Fibroblast of the aortic adventitia (primary cell): ENCODE data around the gene LBHD1. TPM values are rescaled to one million over a fixed set of nuclear protein-coding genes. Genes with fewer than 3 reads are reported as not detected.

Experiments used
- DNase-seq: peaks from one replicate; pipeline ENCODE4 v3.0.0-alpha.2; 2010; ENCODE audit warnings: low read depth
- H3K4me3 ChIP-seq: 2 replicates; pipeline ENCODE4 v1.5.1; 2011; ENCODE audit warnings: low read depth, mild to moderate bottlenecking, control low read depth, low read length, moderate library complexity
- total RNA-seq: library from RNA; depleted of rRNA; stranded (reverse); fragments of >200 nt; gene quantifications from 2 replicates; pipeline ENCODE4 v1.2.3, GENCODE V29; 2012; ENCODE audit warnings: low replicate concordance
- TF ChIP-seq, protein P1 (sequence below): IDR thresholded peaks from 2 replicates; pipeline ENCODE4 v1.5.1; 2011; ENCODE audit warnings: mild to moderate bottlenecking, low read length, control low read depth, inconsistent platforms; ENCODE audit not compliant: insufficient read depth

LBHD1 gene
- total RNA-seq, 1 donor: 4.5 TPM

DNA sequence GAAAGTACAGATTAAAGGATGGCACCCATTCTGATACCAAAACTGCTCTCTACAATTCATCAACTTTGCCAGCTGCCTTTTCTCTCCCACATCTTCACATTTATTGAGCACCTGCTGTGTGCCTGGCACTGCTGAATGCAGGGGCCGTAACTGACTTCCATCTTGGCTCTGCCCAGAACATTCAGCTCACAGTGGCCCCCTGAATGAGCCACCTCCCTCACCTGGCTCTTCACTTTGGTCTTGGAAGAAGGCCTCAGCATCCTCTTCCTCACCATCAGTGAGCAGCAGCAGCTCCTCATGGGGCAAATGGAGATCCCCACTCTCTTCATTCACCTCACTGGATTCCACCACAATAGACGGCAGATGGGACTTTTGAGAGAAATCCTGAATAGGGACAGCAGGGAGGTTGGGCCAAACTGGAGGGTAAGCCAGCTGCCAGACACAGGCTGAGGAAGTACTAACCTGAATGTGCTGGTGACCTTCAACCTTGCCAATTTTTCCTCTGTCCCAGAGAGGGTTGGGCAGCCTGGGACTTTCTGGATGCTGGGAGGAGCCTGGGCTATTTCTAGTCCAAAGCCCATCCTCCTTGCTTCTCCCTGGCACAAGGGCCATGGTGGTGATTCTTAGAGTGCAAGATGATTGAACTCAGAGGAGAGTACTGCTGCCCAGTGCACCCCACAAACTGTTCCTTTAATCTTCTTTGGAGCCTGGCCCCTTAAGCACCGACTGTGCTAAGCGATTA, 2.5 kb downstream of the LBHD1 start:
- H3K4me3 ChIP-seq: no peak overlapping the region
- DNase-seq: no peak
- TF ChIP-seq, protein P1, sequence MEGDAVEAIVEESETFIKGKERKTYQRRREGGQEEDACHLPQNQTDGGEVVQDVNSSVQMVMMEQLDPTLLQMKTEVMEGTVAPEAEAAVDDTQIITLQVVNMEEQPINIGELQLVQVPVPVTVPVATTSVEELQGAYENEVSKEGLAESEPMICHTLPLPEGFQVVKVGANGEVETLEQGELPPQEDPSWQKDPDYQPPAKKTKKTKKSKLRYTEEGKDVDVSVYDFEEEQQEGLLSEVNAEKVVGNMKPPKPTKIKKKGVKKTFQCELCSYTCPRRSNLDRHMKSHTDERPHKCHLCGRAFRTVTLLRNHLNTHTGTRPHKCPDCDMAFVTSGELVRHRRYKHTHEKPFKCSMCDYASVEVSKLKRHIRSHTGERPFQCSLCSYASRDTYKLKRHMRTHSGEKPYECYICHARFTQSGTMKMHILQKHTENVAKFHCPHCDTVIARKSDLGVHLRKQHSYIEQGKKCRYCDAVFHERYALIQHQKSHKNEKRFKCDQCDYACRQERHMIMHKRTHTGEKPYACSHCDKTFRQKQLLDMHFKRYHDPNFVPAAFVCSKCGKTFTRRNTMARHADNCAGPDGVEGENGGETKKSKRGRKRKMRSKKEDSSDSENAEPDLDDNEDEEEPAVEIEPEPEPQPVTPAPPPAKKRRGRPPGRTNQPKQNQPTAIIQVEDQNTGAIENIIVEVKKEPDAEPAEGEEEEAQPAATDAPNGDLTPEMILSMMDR: no peak

DNA sequence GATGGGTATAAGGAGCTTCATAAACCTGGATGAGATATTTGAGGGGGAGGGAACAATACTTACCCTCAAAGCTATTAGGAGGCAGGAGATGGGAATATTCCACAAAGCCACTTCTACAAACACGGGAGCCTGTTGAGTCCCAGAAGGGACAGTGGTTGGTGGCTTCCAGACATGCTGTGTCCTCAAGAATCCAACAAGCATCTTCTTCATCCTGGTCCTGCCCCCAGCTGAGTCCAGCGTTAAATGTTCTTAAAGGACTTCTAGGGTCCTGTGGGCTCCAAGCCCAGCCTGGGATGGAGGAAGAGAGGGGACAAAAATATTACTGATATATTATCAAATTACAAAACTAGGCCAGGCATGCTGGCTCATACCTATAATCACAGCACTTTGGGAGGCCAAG, 4.6 kb downstream of the LBHD1 start:
- TF ChIP-seq, protein P1: no peak
- DNase-seq: no peak
- peak overlapping the region; percentile 97 for H3K4me3 ChIP-seq

DNA sequence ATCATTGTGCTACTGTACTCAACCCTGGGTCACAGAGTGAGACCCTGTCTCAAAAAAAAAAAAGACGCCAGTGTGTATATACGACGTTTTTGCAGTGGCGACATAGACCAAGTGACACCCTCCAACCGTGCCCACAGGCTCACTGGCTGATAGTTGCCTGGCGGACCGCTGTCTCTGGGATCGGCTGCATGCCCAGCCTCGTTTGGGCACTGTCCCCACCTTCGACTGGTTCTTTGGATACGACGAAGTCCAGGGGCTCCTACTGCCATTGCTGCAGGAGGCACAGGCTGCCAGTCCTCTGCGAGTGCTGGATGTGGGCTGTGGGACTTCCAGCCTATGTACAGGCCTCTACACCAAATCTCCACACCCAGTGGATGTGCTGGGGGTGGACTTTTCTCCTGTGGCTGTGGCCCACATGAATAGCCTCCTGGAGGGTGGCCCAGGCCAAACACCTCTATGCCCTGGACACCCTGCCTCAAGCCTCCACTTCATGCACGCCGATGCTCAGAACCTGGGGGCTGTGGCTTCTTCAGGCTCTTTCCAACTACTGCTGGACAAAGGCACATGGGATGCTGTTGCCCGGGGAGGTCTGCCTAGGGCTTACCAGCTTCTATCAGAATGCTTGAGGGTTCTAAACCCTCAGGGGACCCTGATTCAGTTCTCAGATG, 5.7 kb downstream of the LBHD1 start:
- H3K4me3 ChIP-seq: peak overlapping the region; percentile 97
- no peak for DNase-seq
- TF ChIP-seq, protein P1: no peak

DNA sequence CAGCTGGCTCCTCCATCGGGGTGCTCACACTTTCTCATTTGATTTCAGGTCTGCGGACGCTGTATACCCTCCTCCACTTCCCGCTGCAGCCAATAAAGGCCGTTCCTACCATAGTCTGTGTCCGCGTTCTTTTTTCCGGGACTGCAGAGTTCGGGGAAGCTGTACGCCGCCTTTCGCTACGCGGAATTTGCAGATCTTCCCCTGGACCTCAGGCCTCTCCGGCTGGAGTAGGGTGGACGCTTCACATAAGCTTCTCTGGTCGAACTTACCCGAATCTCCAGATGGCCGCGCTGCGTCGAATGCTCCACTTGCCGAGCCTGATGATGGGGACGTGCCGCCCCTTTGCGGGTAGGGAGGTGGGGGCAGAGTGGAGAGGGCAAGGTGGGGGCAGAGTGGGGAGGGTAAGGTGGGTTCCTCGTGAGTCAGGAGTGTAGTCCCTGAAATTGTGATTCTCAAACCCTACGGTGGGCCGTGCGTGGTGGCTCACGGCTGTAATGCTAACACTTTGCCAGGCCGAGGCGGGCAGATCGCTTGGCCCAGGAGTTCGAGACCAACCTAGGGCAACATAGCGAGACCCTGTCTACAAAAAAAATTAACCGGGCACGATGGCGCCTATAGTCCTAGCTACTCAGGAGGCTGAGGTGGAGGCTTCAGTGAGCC, 6.3 kb downstream of the LBHD1 start:
- H3K4me3 ChIP-seq: peak overlapping the region; percentile 97
- TF ChIP-seq, protein P1: no peak
- peak; percentile 74 for DNase-seq

DNA sequence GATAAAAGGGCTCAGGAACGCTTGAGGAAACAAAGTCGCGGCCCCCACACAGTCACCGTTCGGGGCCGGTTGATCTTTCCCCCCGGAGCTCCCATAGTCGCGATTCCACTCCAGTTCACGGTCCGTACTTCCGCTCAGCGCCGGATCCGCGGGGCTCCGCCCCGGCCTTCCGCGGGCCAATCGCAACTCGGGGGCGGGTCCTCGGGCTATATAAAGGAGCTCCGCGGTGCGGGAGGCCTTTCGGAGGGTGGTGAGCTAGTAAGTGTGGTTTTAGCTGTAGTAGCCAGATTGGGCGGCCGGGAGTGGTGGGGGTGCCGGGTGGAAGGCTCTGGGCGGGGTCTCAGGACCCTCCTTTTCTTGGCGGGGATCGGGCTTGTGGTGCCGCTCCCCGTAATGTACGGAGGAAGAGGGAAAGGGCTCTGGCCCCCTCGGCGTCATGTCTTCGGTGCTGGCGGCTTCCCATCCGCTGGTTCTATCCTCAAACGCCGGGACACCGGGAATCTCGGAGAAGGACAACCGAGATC, 6.9 kb downstream of the LBHD1 start, which contains the start of the genes C11orf98 and CSKMT:
C11orf98 (minus strand) TSS at position 136 of the 524 bp plus-strand sequence; CDS start at position 95, 41 bp downstream.
CSKMT (plus strand) TSS at position 238 of the 524 bp plus-strand sequence. CDS start 568 bp downstream, outside the sequence.
- TF ChIP-seq, protein P1: no peak
- peak; percentile 94 for DNase-seq
- H3K4me3 ChIP-seq: peak within 1 kb of the TSS; percentile 97

DNA sequence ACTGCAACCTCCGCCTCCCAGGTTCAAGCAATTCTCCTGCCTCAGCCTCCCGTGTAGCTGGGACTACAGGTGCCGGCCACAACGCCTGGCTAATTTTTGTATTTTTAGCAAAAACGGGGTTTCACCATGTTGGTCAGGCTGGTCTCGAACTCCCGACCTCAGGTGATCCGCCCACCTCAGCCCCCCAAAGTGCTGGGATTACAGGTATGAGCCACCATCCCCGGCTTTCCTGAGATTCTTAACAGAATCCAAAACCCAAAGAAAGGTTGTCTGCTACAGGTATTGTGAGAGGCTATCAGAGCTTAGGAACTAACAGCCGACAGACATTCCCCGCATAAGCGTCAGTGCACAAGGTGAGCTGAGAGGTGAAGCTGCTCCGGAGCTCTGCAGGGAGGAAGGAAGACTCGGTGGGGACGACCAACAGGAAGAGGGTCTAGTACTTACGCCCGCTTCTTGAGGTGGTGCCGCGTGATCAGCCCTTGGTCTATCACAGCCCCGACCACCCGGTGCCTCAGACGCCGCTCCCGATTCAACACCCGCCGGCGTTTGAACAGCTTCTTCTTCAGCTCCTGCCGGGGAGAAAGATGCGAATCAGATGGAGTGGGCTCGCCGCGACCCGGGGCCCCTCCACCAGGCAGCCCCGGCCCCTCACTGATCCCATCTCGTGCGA, 7.5 kb downstream of the LBHD1 start:
- peak; percentile 49 for DNase-seq
- peak overlapping the region; percentile 97 for H3K4me3 ChIP-seq
- TF ChIP-seq, protein P1: no peak
